Brain microvascular endothelial cell (primary cell): ENCODE results near the gene RABEP2.

Source experiments
- DNase-seq: peaks from one replicate; pipeline ENCODE4 v3.0.0-alpha.2; 2020
- H3K27ac ChIP-seq: fragments of 250-450 bp; sonication (Bioruptor Pico); 2 replicates; pipeline ENCODE4 v1.5.1; 2020; ENCODE audit warnings: mild to moderate bottlenecking, moderate library complexity
- H3K27me3 ChIP-seq: fragments of 250-450 bp; sonication (Bioruptor Pico); replicated peaks from 2 replicates; pipeline ENCODE4 v1.5.1; 2020; ENCODE audit warnings: mild to moderate bottlenecking
- H3K36me3 ChIP-seq: fragments of 250-450 bp; sonication (Bioruptor Pico); replicated peaks from 2 replicates; pipeline ENCODE4 v1.5.1; 2020; ENCODE audit warnings: mild to moderate bottlenecking
- H3K4me3 ChIP-seq: 2 replicates; pipeline ENCODE4 v1.5.1; 2011; ENCODE audit warnings: low read depth, mild to moderate bottlenecking, control low read depth, low read length, moderate library complexity
- in situ Hi-C: cut with HindIII; loops from 2 replicates; pipeline ENCODE4 v1.10.0; 2017; ENCODE audit warnings: low sequenced_read_pairs, low pct_ligation_motif_present
- TF ChIP-seq, protein P1 (sequence below): IDR thresholded peaks from 2 replicates; pipeline ENCODE4 v1.5.1; 2011; ENCODE audit warnings: low read depth, mild to moderate bottlenecking, moderate library complexity, low read length, control low read depth, inconsistent platforms; ENCODE audit errors: missing control alignments

Gene RABEP2

DNA sequence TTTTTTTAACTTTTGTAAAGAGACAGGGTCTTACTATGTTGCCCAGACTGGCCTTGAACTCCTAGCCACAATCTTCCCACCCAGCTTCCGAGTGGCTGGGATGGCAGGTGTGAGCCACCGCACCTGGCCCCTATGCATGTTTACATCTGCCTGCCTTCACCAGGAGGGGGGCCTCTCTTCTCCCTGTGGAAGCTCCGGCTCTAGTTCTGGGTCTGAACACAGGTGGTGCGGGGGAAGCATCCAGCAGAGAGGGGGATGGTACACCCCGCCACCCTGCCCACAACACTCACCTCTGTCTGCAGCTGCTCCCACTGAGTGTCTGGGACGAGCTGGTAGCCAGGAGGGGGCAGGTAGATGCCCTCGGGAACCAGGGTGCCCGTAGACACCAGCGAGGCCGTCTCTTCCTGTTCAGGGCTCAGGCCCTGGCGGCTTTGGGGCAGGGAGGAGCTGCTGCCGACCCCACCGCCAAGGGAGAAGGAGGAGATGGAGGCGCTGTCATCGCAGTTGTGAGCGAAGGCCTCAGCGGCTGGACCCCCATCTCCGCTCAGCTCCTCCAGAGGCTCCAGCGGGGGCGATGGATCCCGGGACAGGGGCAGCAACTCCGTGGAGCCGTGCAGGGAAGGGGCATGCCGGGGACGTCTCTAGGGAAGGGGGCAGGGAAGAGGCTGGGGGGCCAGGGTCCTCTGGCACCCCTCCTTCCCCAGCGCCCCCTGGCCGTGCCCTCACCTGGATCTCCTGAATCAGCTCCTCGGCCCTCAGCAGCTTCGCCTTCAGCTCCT, 10.9 kb downstream of the RABEP2 start:
- Histone ChIP-seq H3K27me3 (no peaks in the 10 kb centered on the region), H3K36me3 (peaks cover 35% of the 10 kb centered on the region), H3K27ac (no peak overlapping the region), H3K4me3 (no peak overlapping the region)
- TF ChIP-seq, protein P1, sequence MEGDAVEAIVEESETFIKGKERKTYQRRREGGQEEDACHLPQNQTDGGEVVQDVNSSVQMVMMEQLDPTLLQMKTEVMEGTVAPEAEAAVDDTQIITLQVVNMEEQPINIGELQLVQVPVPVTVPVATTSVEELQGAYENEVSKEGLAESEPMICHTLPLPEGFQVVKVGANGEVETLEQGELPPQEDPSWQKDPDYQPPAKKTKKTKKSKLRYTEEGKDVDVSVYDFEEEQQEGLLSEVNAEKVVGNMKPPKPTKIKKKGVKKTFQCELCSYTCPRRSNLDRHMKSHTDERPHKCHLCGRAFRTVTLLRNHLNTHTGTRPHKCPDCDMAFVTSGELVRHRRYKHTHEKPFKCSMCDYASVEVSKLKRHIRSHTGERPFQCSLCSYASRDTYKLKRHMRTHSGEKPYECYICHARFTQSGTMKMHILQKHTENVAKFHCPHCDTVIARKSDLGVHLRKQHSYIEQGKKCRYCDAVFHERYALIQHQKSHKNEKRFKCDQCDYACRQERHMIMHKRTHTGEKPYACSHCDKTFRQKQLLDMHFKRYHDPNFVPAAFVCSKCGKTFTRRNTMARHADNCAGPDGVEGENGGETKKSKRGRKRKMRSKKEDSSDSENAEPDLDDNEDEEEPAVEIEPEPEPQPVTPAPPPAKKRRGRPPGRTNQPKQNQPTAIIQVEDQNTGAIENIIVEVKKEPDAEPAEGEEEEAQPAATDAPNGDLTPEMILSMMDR, result no peak
- DNase-seq, result no peak
- in situ Hi-C loops, result no loop called here

- H3K36me3 ChIP-seq, result peaks cover 38% of the 10 kb centered on the region
- TF ChIP-seq, protein P1, result no peak
- no peak overlapping the region for H3K4me3 ChIP-seq
- DNase-seq, result no peak
- H3K27ac ChIP-seq, result no peak overlapping the region
- in situ Hi-C loops, result no loop called here
- no peaks in the 10 kb centered on the region for H3K27me3 ChIP-seq
Observed at GRCh38 chr16:28912558-28912957, 12.5 kb downstream of the RABEP2 start.

DNA sequence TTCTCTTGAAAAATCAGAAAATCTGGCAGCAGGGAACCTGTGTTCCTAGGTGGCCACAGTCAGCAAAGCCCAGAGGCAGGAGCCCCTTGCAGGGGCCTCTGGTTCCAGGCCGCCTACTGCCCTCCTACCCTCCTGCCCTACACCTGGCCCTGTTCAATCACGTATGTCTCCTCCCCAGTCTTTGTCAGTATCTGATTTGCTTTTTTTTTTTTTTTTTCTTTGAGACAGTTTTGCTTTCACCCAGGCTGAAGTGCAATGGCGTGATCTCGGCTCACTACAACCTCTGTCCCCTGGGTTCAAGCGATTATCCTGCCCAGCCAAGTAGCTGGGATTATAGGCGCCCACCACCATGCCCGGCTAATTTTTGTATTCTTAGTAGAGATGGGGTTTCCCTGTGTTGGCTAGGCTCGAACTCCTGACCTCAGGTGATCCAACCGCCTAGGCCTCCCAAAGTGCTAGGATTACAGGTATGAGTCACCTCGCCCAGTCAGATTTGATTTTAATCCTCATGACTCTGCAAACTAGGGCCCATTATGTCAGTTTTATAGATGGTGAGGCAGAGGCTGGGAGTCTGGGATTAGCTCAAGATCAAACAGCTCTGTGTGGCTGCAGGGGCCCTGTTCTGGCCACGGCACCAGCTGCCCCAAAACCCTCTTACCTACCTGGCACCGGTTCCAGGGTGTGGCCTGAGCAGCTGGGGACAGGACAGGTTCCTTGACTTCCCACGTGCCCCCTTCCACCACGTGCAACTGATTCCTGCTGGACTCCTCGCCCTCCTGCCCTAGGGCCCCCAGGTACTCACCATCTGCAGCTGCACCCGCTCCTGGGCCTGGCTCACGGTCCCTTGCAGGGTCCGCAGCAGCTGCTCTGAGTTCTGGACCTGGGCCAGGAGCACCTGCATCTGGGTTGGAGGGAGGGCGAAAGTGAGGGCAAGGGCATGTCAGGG, 14.7 kb downstream of the RABEP2 start:
- DNase-seq, result no peak
- Histone ChIP-seq H3K4me3 (no peak overlapping the region), H3K27ac (no peak overlapping the region), H3K36me3 (peaks cover 33% of the 10 kb centered on the region), H3K27me3 (no peaks in the 10 kb centered on the region)
- TF ChIP-seq, protein P1, result no peak
- in situ Hi-C loops, result no loop called here

DNA sequence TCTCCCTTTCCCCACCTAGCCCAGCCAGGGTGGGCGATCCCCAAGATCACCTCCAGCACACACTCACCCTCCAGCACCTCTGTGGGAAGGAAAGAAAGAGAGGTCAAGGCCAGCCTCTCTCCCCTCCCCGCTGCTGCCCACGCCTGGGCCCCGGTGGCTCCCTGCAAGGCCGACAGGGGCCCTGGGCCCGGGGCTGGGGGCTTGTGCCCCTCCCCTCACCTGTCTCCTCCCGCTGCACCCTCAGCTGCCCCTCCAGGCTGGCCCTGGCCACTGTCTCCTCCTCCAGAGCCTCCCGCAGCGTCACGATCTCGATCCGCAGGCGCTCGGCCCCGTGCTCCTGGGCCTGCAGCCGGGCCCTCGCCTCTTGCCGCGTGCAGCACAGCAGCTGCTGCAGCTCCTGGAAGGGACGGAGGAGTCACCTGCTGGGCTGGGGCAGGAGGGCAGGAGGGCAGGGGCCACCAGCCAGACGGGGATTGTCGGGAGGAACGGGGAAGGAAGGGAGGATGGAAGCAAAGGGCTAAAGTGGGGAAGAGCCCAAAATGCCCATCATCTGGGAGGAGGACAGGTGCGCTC, 19.2 kb downstream of the RABEP2 start:
- no peak overlapping the region for H3K4me3 ChIP-seq
- peaks cover 14% of the 10 kb centered on the region for H3K36me3 ChIP-seq
- no peak overlapping the region for H3K27ac ChIP-seq
- no peak for DNase-seq
- TF ChIP-seq, protein P1, result no peak
- in situ Hi-C loops, result no loop called here
- H3K27me3 ChIP-seq, result no peaks in the 10 kb centered on the region

GRCh38 chr16:28905229-28905754, 19.7 kb downstream of the RABEP2 start:
- no peak for DNase-seq
- Histone ChIP-seq H3K27me3 (no peaks in the 10 kb centered on the region), H3K36me3 (peaks cover 10% of the 10 kb centered on the region), H3K4me3 (no peak overlapping the region), H3K27ac (no peak overlapping the region)
- in situ Hi-C loops, result no loop called here
- TF ChIP-seq, protein P1, result no peak
